Activated naive CD8-positive, alpha-beta T cell (primary cell): ENCODE results near the gene APAF1.
"Not testable (repeated sequence)": the region's sequence is repeated elsewhere in the genome, so short reads cannot be mapped to it uniquely, and the experiment has no call there.

Source experiments
- H3K27ac Mint-ChIP-seq: one replicate; pipeline ENCODE4 v1.8.0; 2021; ENCODE audit warnings: mixed read lengths
- H3K27me3 Mint-ChIP-seq: one replicate; pipeline ENCODE4 v1.8.0; 2021; ENCODE audit warnings: mixed read lengths
- H3K36me3 Mint-ChIP-seq: one replicate; pipeline ENCODE4 v1.8.0; 2021; ENCODE audit warnings: mixed read lengths
- H3K4me1 Mint-ChIP-seq: one replicate; pipeline ENCODE4 v1.8.0; 2021; ENCODE audit warnings: low read depth, mixed read lengths
- H3K4me3 Mint-ChIP-seq: one replicate; pipeline ENCODE4 v1.8.0; 2021; ENCODE audit warnings: mild to moderate bottlenecking, mixed read lengths
- H3K9me3 Mint-ChIP-seq: one replicate; pipeline ENCODE4 v1.8.0; 2021; ENCODE audit warnings: low read depth, mixed read lengths

The APAF1 gene

DNA sequence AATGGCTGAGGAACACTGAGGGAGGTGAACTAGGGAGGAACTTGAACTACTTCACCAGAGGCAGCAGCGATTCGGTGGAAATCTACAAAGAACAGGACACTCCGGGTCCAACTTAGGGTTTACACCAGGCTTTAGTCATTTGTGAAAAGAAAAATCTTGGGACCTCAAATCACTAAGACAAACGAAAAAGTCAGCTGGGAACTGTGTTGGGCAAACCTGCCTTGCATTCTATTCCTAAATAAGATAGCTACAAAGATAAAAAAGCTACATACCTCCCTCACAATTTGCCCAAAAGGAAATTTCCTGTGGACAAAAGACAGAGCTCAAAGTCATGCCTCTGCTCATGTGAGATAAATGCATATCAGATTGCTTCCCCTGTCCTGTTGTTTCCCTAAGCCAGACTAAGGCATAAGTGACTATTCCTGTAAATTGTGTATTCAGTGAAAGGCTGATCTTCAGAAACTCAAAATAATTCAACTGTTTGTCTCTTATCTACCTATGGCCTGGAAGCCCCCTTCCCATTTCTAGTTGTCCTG is 106.6 kb downstream of the APAF1 start:
- Mint-ChIP-seq H3K27me3 (peaks cover 15% of the 10 kb centered on the region), H3K4me3 (no peak overlapping the region), H3K4me1 (peaks cover under 1% of the 10 kb centered on the region), H3K27ac (no peak overlapping the region), H3K9me3 (no peaks in the 10 kb centered on the region), H3K36me3 (no peaks in the 10 kb centered on the region)

DNA sequence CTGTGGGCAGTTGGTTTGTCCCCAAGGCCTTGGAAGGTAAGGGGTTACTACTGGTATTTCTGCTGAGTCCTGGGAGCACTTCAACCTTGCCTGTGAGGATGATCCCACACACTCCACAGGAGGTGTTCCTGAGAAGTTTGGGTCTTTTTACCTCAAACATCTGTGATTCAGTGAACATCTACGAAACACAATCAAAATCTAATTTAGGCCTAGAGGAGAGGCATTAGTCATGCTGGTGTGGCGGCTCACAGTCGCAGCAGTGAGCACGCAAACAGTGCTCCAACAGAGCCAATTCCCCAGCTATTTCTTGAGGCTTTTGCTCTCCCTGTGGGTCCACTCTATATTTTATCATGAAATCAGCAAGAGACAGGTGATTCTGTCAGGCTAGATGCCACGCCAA is 107.6 kb downstream of the APAF1 start:
- Mint-ChIP-seq H3K36me3 (no peaks in the 10 kb centered on the region), H3K27ac (no peak overlapping the region), H3K9me3 (no peaks in the 10 kb centered on the region), H3K4me3 (no peak overlapping the region), H3K4me1 (no peaks in the 10 kb centered on the region), H3K27me3 (peaks cover 5% of the 10 kb centered on the region)

- Mint-ChIP-seq H3K27ac (no peak overlapping the region), H3K4me1 (no peaks in the 10 kb centered on the region), H3K9me3 (no peaks in the 10 kb centered on the region), H3K4me3 (no peak overlapping the region), H3K27me3 (peaks cover 4% of the 10 kb centered on the region), H3K36me3 (no peaks in the 10 kb centered on the region)
Measured at GRCh38 chr12:98754095-98754494, 109.0 kb downstream of the APAF1 start.

DNA sequence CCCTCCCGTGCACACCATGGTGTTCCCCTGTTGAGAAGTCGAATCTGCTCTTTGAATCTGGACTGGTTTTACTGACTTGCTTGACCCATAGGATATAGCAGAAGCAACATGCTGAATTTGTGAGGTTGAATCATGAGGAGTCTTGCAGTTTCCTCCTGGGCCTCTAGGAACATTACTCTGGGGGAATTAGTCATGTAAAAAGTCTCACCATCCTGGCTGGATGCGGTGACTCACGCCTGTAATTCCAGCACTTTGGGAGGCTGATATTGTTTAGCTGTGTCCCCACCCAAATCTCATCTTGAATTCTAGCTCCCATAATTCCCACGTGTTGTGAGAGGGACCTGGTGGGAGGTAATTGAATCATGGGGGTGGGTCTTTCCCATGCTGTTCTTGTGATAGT is 110.8 kb downstream of the APAF1 start:
- H3K27me3 Mint-ChIP-seq, H3K9me3 Mint-ChIP-seq: not testable (repeated sequence)

GRCh38 chr12:98757455-98757854 is 112.4 kb downstream of the APAF1 start:
- Mint-ChIP-seq H3K4me3 (no peak overlapping the region), H3K27ac (no peak overlapping the region), H3K27me3 (peaks cover 4% of the 10 kb centered on the region), H3K36me3 (no peaks in the 10 kb centered on the region), H3K9me3 (no peaks in the 10 kb centered on the region), H3K4me1 (no peaks in the 10 kb centered on the region)

More for the DNA sequence above, 110.8 kb downstream of the APAF1 start:
- not testable (repeated sequence) for H3K4me1 Mint-ChIP-seq, H3K36me3 Mint-ChIP-seq, H3K27ac Mint-ChIP-seq, H3K4me3 Mint-ChIP-seq

DNA sequence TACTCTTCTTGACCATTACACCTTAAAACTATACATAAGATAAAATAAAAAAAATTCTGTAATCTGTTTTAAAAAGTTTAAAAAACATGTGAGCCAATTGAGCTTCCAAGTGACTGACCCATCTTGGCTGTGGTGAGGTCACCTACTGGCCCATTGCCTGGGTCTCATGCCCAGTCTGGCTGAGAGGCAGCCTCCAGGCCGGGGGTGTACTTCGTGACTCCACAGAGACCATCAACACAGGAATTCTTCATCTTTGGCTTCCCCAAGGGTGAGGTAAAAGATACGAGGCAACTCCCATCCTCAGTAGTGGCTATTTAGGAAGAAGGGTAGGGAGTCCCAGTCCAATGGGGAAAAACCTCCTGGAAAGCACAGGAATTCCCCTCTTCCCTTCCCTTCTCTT is 113.2 kb downstream of the APAF1 start:
- Mint-ChIP-seq H3K36me3 (no peaks in the 10 kb centered on the region), H3K27me3 (peaks cover 4% of the 10 kb centered on the region), H3K27ac (no peak overlapping the region), H3K9me3 (no peaks in the 10 kb centered on the region), H3K4me1 (no peaks in the 10 kb centered on the region), H3K4me3 (no peak overlapping the region)

GRCh38 chr12:98763656-98764055 is 118.6 kb downstream of the APAF1 start:
- Mint-ChIP-seq H3K36me3 (no peaks in the 10 kb centered on the region), H3K4me3 (no peak overlapping the region), H3K27ac (no peak overlapping the region), H3K27me3 (no peaks in the 10 kb centered on the region), H3K9me3 (no peaks in the 10 kb centered on the region), H3K4me1 (no peaks in the 10 kb centered on the region)

DNA sequence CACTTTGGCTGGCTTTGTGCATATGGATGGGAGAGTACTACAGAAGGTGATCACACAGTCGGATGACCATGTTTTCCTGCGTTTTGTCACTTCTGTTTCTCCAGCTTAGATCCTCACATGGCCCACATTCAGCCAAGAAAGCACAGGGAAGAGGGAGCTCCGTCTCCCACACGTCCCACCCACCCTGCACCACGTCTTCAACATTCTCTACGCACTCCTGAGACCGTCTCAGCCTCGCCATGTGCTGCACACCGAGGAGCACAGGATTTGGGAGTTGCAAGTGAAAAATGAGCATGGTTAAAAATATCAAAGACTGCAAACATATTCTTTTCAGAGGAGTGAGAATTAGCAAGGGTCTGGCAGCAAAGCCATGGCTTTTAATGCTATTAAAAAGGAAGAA is 122.2 kb downstream of the APAF1 start:
- Mint-ChIP-seq H3K4me3 (no peak overlapping the region), H3K9me3 (no peaks in the 10 kb centered on the region), H3K27me3 (no peaks in the 10 kb centered on the region)

GRCh38 chr12:98769068-98769467 is 124.0 kb downstream of the APAF1 start:
- no peak overlapping the region for H3K27ac Mint-ChIP-seq
- H3K4me3 Mint-ChIP-seq = no peak overlapping the region
- H3K36me3 Mint-ChIP-seq = peaks cover 3% of the 10 kb centered on the region
- H3K27me3 Mint-ChIP-seq = no peaks in the 10 kb centered on the region
- H3K4me1 Mint-ChIP-seq = no peaks in the 10 kb centered on the region
- no peaks in the 10 kb centered on the region for H3K9me3 Mint-ChIP-seq

More for the DNA sequence above, 122.2 kb downstream of the APAF1 start:
- Mint-ChIP-seq H3K4me1 (no peaks in the 10 kb centered on the region), H3K27ac (no peak overlapping the region), H3K36me3 (peaks cover 3% of the 10 kb centered on the region)

- no peaks in the 10 kb centered on the region for H3K27me3 Mint-ChIP-seq
- H3K27ac Mint-ChIP-seq = no peak overlapping the region
- H3K4me1 Mint-ChIP-seq = no peaks in the 10 kb centered on the region
- H3K9me3 Mint-ChIP-seq = no peaks in the 10 kb centered on the region
- no peak overlapping the region for H3K4me3 Mint-ChIP-seq
- peaks cover 3% of the 10 kb centered on the region for H3K36me3 Mint-ChIP-seq
Measured at GRCh38 chr12:98770230-98770629, 125.1 kb downstream of the APAF1 start.

DNA sequence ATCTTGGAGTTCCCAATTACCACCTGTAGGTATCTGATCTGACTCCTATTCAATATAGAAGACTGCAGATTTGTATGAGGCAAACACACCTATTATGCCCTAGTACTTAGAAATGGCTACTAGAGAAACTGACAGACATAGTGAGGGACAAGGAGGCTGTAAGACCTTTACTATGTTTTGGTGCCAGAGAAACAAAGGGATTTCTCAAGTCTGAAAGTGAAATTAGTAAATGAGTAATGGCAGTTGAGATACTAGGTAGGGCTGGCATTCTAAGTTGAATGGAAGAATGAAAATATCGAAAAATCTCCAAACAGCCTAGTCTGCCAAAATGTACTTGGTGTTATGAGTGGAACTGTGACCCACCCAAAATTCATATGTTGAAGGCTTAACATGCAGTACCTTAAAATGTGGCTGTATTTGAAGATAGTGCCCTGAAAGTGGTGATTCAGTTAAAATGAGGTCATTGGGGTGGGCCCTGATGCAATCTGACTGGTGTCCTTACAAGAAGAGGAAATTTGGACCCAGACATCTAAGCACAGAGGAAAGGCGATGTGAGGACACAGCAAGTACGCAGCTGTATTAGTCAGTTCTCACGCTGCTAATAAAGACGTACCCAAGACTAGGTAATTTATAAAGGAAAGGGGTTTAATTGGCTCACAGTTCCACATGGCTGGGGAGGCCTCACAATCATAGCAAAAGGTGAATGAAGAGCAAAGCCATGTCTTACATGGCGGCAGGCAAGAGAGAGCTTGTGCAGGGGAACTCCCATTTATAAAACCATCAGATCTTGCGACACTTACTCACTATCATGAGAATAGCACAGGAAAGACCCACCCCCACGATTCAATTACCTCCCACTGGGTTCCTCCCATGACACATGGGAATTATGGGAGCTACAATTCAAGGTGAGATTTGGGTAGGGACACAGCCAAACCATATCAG is 127.0 kb downstream of the APAF1 start:
- Mint-ChIP-seq H3K9me3 (no peaks in the 10 kb centered on the region), H3K27me3 (no peaks in the 10 kb centered on the region), H3K4me3 (no peak overlapping the region)

DNA sequence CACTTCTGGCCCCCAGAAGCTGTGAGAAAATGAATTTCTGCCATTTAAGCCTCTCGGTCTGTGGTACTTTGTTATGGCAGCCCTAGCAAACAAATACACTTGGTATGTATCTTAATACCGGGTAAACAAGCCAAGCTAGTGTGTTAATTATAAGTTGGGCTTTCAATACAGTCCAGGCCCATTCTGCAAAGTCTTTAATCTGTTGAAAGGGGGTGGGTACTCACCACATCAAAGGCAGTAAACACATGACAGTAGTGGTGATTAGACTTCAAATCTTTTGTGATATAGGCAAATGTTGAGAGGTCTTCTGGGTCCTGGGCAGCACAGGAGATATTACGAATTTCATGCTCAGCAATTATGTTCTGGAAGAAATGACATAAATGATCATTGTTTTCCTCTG is 127.7 kb downstream of the APAF1 start:
- Mint-ChIP-seq H3K4me1 (no peaks in the 10 kb centered on the region), H3K9me3 (no peaks in the 10 kb centered on the region), H3K27me3 (no peaks in the 10 kb centered on the region), H3K36me3 (peaks cover 3% of the 10 kb centered on the region), H3K27ac (no peak overlapping the region), H3K4me3 (no peak overlapping the region)

More for the DNA sequence above, 127.0 kb downstream of the APAF1 start:
- H3K36me3 Mint-ChIP-seq = peaks cover 3% of the 10 kb centered on the region
- H3K27ac Mint-ChIP-seq = no peak overlapping the region
- no peaks in the 10 kb centered on the region for H3K4me1 Mint-ChIP-seq

GRCh38 chr12:98780261-98780660 is 135.2 kb downstream of the APAF1 start:
- peaks cover 10% of the 10 kb centered on the region for H3K27me3 Mint-ChIP-seq
- no peak overlapping the region for H3K27ac Mint-ChIP-seq
- H3K4me1 Mint-ChIP-seq = no peaks in the 10 kb centered on the region
- no peaks in the 10 kb centered on the region for H3K9me3 Mint-ChIP-seq
- no peaks in the 10 kb centered on the region for H3K36me3 Mint-ChIP-seq
- H3K4me3 Mint-ChIP-seq = no peak overlapping the region

DNA sequence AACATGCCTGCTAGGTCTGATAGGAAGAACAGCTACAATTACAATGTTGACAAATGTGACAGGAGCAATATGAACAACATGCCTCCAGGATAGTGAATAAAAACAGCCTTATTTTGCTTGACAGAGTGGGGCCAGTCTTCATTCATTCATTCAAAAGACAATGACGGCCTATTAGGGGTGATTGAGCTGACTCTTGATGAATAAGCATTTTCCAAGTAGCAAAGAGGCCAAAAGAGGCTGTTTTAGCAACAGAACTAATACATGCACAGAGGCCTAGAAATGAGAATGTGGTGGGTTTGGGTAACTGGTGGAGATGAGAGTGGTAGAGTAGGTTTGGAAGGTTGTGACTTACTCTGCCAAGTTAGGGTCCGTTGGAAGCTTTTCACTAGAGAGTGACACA is 138.3 kb downstream of the APAF1 start:
- Mint-ChIP-seq H3K27me3 (peaks cover 12% of the 10 kb centered on the region), H3K27ac (no peak overlapping the region), H3K9me3 (no peaks in the 10 kb centered on the region), H3K4me3 (no peak overlapping the region), H3K4me1 (no peaks in the 10 kb centered on the region), H3K36me3 (no peaks in the 10 kb centered on the region)
